GM12872 (cell line): ENCODE data around the gene DNAH10.
A peak's percentile ranks its signal among the peaks of the same experiment; 100 is the strongest.

ENCODE experiments used
- TF ChIP-seq, protein P1 (sequence below): IDR thresholded peaks from 3 replicates; pipeline ENCODE4 v1.5.1; 2011; ENCODE audit warnings: low read depth, mild to moderate bottlenecking, low read length, moderate library complexity; ENCODE audit not compliant: insufficient read depth

DNAH10 gene

GRCh38 chr12:123976227-123976826 lies 214.2 kb downstream of the DNAH10 start:
- TF ChIP-seq, protein P1, sequence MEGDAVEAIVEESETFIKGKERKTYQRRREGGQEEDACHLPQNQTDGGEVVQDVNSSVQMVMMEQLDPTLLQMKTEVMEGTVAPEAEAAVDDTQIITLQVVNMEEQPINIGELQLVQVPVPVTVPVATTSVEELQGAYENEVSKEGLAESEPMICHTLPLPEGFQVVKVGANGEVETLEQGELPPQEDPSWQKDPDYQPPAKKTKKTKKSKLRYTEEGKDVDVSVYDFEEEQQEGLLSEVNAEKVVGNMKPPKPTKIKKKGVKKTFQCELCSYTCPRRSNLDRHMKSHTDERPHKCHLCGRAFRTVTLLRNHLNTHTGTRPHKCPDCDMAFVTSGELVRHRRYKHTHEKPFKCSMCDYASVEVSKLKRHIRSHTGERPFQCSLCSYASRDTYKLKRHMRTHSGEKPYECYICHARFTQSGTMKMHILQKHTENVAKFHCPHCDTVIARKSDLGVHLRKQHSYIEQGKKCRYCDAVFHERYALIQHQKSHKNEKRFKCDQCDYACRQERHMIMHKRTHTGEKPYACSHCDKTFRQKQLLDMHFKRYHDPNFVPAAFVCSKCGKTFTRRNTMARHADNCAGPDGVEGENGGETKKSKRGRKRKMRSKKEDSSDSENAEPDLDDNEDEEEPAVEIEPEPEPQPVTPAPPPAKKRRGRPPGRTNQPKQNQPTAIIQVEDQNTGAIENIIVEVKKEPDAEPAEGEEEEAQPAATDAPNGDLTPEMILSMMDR: no peak

DNA sequence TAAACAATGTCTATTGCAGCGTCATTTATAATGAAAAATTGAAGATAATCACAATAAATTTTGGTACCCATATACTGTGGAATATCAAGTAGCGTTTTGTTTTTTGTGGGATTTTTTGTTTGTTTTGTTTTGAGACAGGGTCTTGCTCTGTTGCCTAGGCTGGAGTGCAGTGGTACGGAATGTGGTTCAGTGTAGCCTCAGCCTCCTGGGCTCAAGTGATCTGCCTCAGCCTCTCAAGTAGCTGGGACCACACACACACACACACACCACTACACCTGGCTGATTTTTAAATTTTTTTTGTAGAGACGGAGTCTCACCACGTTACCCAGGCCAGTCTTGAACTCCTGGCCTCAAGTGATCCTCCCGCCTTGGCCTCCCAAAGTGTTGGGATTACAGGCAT lies 217.5 kb downstream of the DNAH10 start:
- TF ChIP-seq, protein P1: no peak

DNA sequence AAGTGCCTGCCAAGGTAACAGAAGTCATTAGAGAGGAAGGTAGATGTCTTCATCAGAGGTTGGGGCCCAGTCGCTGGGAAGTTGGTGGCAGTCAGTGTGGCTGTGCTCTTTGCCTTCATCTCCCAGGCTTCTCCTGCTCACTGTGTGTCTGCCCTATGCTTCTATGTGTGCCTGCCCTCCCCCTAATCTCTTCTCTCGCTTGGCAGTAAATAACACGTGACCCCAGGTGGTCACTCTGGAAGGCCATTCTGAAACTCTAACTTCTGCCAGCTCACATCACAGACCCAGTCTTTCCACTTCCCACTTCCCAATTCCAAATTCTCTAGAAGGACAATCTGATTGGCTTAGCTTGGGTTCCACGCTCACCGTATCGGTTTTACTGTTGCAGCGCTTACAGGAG lies 220.2 kb downstream of the DNAH10 start:
- TF ChIP-seq, protein P1: no peak

DNA sequence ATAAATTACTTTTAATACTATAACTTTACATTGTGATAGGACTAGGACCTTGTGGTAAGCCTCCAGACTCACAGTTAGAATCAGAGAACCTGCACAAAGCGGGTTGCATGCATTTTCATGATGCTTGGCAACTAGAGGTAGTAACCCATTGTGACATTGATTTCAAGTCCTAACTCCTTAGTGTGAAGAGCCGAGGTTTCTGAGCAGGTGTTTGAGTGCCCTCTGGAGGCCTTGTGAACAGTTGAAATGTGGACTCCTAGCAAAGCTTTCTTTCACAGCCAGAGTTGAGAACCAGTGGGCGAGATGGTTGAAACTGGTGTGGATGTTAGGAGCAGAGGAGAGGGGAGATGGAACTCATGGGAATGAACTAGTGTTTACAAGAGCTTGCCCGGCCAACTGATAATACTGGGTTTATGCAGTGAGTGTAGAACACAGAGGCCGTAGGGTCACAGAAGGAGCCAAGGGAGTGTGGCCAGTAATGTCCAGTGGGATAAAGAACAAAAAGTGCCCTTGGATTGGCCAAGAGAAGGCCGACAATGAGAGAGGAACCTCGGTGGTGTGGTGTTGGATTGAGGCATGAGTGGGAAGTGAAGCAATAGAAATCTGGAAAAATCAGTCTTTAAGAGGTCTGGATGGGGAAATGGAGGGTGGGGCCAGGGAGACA lies 221.9 kb downstream of the DNAH10 start:
- TF ChIP-seq, protein P1: peak; percentile 67

DNA sequence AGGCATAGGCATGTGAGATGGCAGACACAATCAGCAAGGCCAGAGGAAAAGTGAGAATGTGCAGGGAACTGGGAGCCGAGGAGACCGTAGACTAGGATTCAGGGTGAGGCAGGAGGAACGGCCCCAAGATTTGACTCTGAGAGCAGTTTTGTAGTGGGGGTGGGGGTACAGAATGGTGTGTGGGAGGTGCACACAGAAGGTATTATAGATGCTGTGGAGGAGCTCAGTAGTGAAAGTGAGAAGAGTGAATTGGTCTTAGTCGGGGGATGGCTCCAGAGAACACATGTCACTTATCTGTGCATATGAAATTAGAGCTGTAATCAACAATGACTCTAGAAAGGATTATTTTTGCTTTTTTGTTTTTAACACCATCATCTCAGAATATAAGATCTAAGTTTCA lies 222.8 kb downstream of the DNAH10 start:
- TF ChIP-seq, protein P1: no peak
